Measurements from ENCODE around the gene VCAM1. TPM values are rescaled to one million over a fixed set of nuclear protein-coding genes. Genes with fewer than 3 reads are reported as not detected.

Gene VCAM1
- total RNA-seq (1.7 and 2.3 TPM in 2 replicates), polyA plus RNA-seq (1.7 and 1.8 TPM in 2 replicates), polyA minus RNA-seq (3.6 and 5.7 TPM in 2 replicates), Bru-seq, nascent RNA (percentile 32 among the genes with signal in this experiment), BruChase-seq, experiment 1, labeled RNA remaining after a 6-hour chase (percentile 24 among the genes with signal in this experiment), BruChase-seq, experiment 2, labeled RNA remaining after a 2-hour chase (percentile 26 among the genes with signal in this experiment)
- polyA plus RNA-seq (2011; cell fraction: cytosol; rRNA removed) = 1.7 and 2.8 TPM in 2 replicates
- 3.5 and 4.0 TPM in 2 replicates for polyA plus RNA-seq (2011; cell fraction: nucleus; rRNA removed)
- polyA plus RNA-seq (2012) = 5.0 and 9.6 TPM in 2 replicates
- polyA minus RNA-seq (2011; cell fraction: cytosol; rRNA and poly(A)+ RNA removed) = not detected
- polyA minus RNA-seq (2011; cell fraction: nucleus; rRNA and poly(A)+ RNA removed) = 4.2 and 5.4 TPM in 2 replicates
- long read RNA-seq, transcript VCAM1-201 (9 exons, 3,083 nt) = major isoform, 5 of 5 reads
- long read RNA-seq, partial matches to known transcripts = 0 of 5 reads
- long read RNA-seq, other reads (novel, unspliced or antisense) = 0 of 5 reads

DNA sequence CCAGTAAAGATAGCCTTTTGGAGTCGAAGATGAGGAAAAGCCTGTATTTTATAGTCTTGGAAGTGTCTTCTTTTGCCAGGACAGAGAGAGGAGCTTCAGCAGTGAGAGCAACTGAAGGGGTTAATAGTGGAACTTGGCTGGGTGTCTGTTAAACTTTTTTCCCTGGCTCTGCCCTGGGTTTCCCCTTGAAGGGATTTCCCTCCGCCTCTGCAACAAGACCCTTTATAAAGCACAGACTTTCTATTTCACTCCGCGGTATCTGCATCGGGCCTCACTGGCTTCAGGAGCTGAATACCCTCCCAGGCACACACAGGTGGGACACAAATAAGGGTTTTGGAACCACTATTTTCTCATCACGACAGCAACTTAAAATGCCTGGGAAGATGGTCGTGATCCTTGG lies at the start of gene VCAM1:
VCAM1 (plus strand) TSS at position 253 of the 400 bp plus-strand sequence; CDS start at position 372, 119 bp downstream.
- DNase-seq (ENCODE audit: low read depth, low spot score) (peak; percentile 42), FAIRE-seq (no peak)
- no TSS peak for BruUV-seq (replicated peaks)
- intact Hi-C loops (cut with micrococcal nuclease) (no loop called here), dilution Hi-C loops (cut with MboI; ENCODE audit: extremely low pct_ligation_motif_present, low sequenced_read_pairs) (no loop called here)
- Histone ChIP-seq H3K4me1 (ENCODE audit: control insufficient read depth, extremely low read depth, insufficient read depth, low read length) (peaks cover 8% of the 10 kb centered on the region), H3K4me3 (replicated peaks in 1 of 3; ENCODE audit: insufficient read depth in 1 of 3, low read depth in 1 of 3, low read length in 3 of 3) (no peak within 1 kb of the TSS), H3K9ac (replicated peaks; ENCODE audit: extremely low read depth, insufficient read depth, low read length) (no peak within 1 kb of the TSS), H3K4me2 (ENCODE audit: insufficient read depth, low read length) (peak within 1 kb of the TSS; percentile 30), H2AFZ (ENCODE audit: low read depth, low read length) (peak within 1 kb of the TSS; percentile 92), H3K9me1 (replicated peaks; ENCODE audit: control insufficient read depth, extremely low read depth, insufficient read depth, low read length) (no peaks in the 10 kb centered on the region), H3K9me3 (replicated peaks; ENCODE audit: control insufficient read depth, insufficient read depth, low read length) (no peaks in the 10 kb centered on the region), H4K20me1 (replicated peaks; ENCODE audit: control insufficient read depth, extremely low read depth, insufficient read depth, low read length) (no peaks in the 10 kb centered on the region), H3K36me3 (ENCODE audit: control insufficient read depth in 2 of 2, extremely low read depth in 1 of 2, insufficient read depth in 2 of 2, low read length in 2 of 2) (no peaks in the 10 kb centered on the region), H3K27ac (ENCODE audit: insufficient read depth, low read depth, low read length) (no peak within 1 kb of the TSS), H3K79me2 (ENCODE audit: control insufficient read depth, insufficient read depth, low read length) (no peaks in the 10 kb centered on the region), H3K27me3 (ENCODE audit: control insufficient read depth in 2 of 2, insufficient read depth in 2 of 2, low read length in 2 of 2) (no peaks in the 10 kb centered on the region)
- no peak for TF ChIP-seq FOS (IDR thresholded peaks at IDR 0.05; ENCODE audit: borderline replicate concordance, insufficient read depth, low read length)
- ChIA-PET POLR2A (no interaction called here), CTCF (interaction anchor here (0.9 to 1.6 kb wide), 4 partner anchors 10 to 26 kb away, joined by 3 to 5 read pairs (median 3); no protein-coding TSS in a partner anchor)

- FAIRE-seq (no peak), DNase-seq (ENCODE audit: low read depth, low spot score) (no peak)
- H2AFZ ChIP-seq (ENCODE audit: low read depth, low read length) = no peak overlapping the region
- H4K20me1 ChIP-seq (replicated peaks; ENCODE audit: control insufficient read depth, extremely low read depth, insufficient read depth, low read length) = no peaks in the 10 kb centered on the region
- H3K79me2 ChIP-seq (ENCODE audit: control insufficient read depth, insufficient read depth, low read length) = no peaks in the 10 kb centered on the region
- no peak overlapping the region for H3K4me3 ChIP-seq (replicated peaks in 1 of 3; ENCODE audit: insufficient read depth in 1 of 3, low read depth in 1 of 3, low read length in 3 of 3)
- no peak overlapping the region for H3K27ac ChIP-seq (ENCODE audit: insufficient read depth, low read depth, low read length)
- H3K36me3 ChIP-seq (ENCODE audit: control insufficient read depth in 2 of 2, extremely low read depth in 1 of 2, insufficient read depth in 2 of 2, low read length in 2 of 2) = no peaks in the 10 kb centered on the region
- no peaks in the 10 kb centered on the region for H3K9me1 ChIP-seq (replicated peaks; ENCODE audit: control insufficient read depth, extremely low read depth, insufficient read depth, low read length)
- CTCF ChIA-PET = interaction anchor here (0.8 to 2.3 kb wide), 3 partner anchors 64 to 215 kb away, joined by 3 to 10 read pairs (median 7); no protein-coding TSS in a partner anchor
- no peak for TF ChIP-seq MYC (IDR thresholded peaks at IDR 0.05; ENCODE audit: low read depth, low read length)
- TF ChIP-seq JUN (IDR thresholded peaks at IDR 0.05; ENCODE audit: borderline replicate concordance, insufficient read depth, insufficient read length, low read depth) = no peak
- no peak for TF ChIP-seq POLR2A (IDR thresholded peaks at IDR 0.05; ENCODE audit: low read depth, low read length)
- TF ChIP-seq, protein P1, sequence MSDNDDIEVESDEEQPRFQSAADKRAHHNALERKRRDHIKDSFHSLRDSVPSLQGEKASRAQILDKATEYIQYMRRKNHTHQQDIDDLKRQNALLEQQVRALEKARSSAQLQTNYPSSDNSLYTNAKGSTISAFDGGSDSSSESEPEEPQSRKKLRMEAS (IDR thresholded peaks at IDR 0.05; ENCODE audit: insufficient read depth, insufficient read length) = no peak
- TF ChIP-seq GATA2 (IDR thresholded peaks at IDR 0.05; ENCODE audit: insufficient read depth, insufficient read length, low read depth, low read length) = no peak
- TF ChIP-seq, protein P2, sequence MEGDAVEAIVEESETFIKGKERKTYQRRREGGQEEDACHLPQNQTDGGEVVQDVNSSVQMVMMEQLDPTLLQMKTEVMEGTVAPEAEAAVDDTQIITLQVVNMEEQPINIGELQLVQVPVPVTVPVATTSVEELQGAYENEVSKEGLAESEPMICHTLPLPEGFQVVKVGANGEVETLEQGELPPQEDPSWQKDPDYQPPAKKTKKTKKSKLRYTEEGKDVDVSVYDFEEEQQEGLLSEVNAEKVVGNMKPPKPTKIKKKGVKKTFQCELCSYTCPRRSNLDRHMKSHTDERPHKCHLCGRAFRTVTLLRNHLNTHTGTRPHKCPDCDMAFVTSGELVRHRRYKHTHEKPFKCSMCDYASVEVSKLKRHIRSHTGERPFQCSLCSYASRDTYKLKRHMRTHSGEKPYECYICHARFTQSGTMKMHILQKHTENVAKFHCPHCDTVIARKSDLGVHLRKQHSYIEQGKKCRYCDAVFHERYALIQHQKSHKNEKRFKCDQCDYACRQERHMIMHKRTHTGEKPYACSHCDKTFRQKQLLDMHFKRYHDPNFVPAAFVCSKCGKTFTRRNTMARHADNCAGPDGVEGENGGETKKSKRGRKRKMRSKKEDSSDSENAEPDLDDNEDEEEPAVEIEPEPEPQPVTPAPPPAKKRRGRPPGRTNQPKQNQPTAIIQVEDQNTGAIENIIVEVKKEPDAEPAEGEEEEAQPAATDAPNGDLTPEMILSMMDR (IDR thresholded peaks at IDR 0.05; ENCODE audit: extremely low read depth in 1 of 2, insufficient read depth in 1 of 2, low read depth in 1 of 2, low read length in 2 of 2) = no peak
- TF ChIP-seq POLR2AphosphoS5 (IDR thresholded peaks at IDR 0.05; ENCODE audit: insufficient read depth, low read depth, low read length) = no peak
- no peak for TF ChIP-seq EZH2 (IDR thresholded peaks at IDR 0.05; ENCODE audit: borderline replicate concordance, low read depth, low read length, severe bottlenecking)
- no peak for TF ChIP-seq FOS (IDR thresholded peaks at IDR 0.05; ENCODE audit: borderline replicate concordance, insufficient read depth, low read length)
- no peaks in the 10 kb centered on the region for H3K9me3 ChIP-seq (replicated peaks; ENCODE audit: control insufficient read depth, insufficient read depth, low read length)
- BruUV-seq (replicated peaks) = no TSS peak
- POLR2A ChIA-PET = no interaction called here
- no peak overlapping the region for H3K4me2 ChIP-seq (ENCODE audit: insufficient read depth, low read length)
- no peak overlapping the region for H3K9ac ChIP-seq (replicated peaks; ENCODE audit: extremely low read depth, insufficient read depth, low read length)
- intact Hi-C loops (cut with micrococcal nuclease) = no loop called here
- dilution Hi-C loops (cut with MboI; ENCODE audit: extremely low pct_ligation_motif_present, low sequenced_read_pairs) = no loop called here
- no peaks in the 10 kb centered on the region for H3K27me3 ChIP-seq (ENCODE audit: control insufficient read depth in 2 of 2, insufficient read depth in 2 of 2, low read length in 2 of 2)
- no peaks in the 10 kb centered on the region for H3K4me1 ChIP-seq (ENCODE audit: control insufficient read depth, extremely low read depth, insufficient read depth, low read length)
These were observed 49.5 kb upstream of the VCAM1 start for GRCh38 chr1:100670083-100670482.
